K562 (cell line): ENCODE measurements around the gene ZW10. TPM values are rescaled to one million over a fixed set of nuclear protein-coding genes. Genes with fewer than 3 reads are reported as not detected.

ENCODE experiments used
- CREB1 ChIP-seq, 2 experiments: sonication (generic) in 1 of 2; formaldehyde crosslinking in 1 of 2; IDR thresholded peaks; 2 replicates each; pipeline versions ENCODE4 v1.6.1 to v1.8.0; 2012 to 2022; ENCODE audit warnings: inconsistent platforms in 1 of 2, mild to moderate bottlenecking in 1 of 2, missing genetic modification reagents in 1 of 2, moderate library complexity in 1 of 2
- ELK3 ChIP-seq: fragments of 450-650 bp; formaldehyde crosslinking; IDR thresholded peaks from 2 replicates; pipeline ENCODE4 v1.4.0; 2020; ENCODE audit warnings: mild to moderate bottlenecking
- HNRNPLL ChIP-seq: fragments of 200-400 bp; formaldehyde crosslinking; IDR thresholded peaks from 2 replicates; pipeline ENCODE4 v1.6.1; 2017; ENCODE audit warnings: low read length, low read depth, mild to moderate bottlenecking; ENCODE audit not compliant: poor library complexity, severe bottlenecking
- JUN ChIP-seq, 2 experiments: sonication (generic) in 1 of 2; formaldehyde crosslinking in 1 of 2; IDR thresholded peaks; 2 replicates each; pipeline versions ENCODE4 v1.6.1 to v1.8.0; 2012 to 2022; ENCODE audit warnings: borderline replicate concordance in 2 of 2, mild to moderate bottlenecking in 2 of 2, improper control_type of control experiment in 1 of 2, low read depth in 1 of 2, low read length in 1 of 2, missing genetic modification reagents in 1 of 2
- MITF ChIP-seq: IDR thresholded peaks from 2 replicates; pipeline ENCODE4 v1.6.1; 2014; ENCODE audit warnings: antibody characterized with exemption
- MYC ChIP-seq, 2 experiments: fragments of 250-450 bp in 1 of 2; sonication (Bioruptor Pico) in 1 of 2; IDR thresholded peaks; 2 replicates each; pipeline versions ENCODE4 v1.5.1 to v1.6.1; 2012 to 2021; ENCODE audit warnings: low read depth in 2 of 2, borderline replicate concordance in 1 of 2, improper control_type of control experiment in 1 of 2, low read length in 1 of 2, mild to moderate bottlenecking in 1 of 2, moderate library complexity in 1 of 2
- NRF1 ChIP-seq, 2 experiments: fragments of 450-650 bp; IDR thresholded peaks in 1 of 2; conservative IDR thresholded peaks in 1 of 2; 2 replicates each; pipeline ENCODE4 v1.6.1; 2014; ENCODE audit warnings: mild to moderate bottlenecking in 2 of 2
- PTTG1 ChIP-seq: fragments of 450-650 bp; IDR thresholded peaks from 2 replicates; pipeline ENCODE4 v1.6.1; 2016; ENCODE audit warnings: low read depth, mild to moderate bottlenecking, missing genetic modification characterization, missing compliant biosample characterization
- RREB1 ChIP-seq: fragments of 250-450 bp; sonication (Bioruptor Pico); IDR thresholded peaks from 2 replicates; pipeline ENCODE4 v1.4.0; 2020
- SRSF9 ChIP-seq: fragments of 200-400 bp; formaldehyde crosslinking; IDR thresholded peaks from 2 replicates; pipeline ENCODE4 v1.6.1; 2017; ENCODE audit warnings: low read depth, low read length, borderline replicate concordance
- ZNF143 ChIP-seq: sonication (generic); formaldehyde crosslinking; IDR thresholded peaks from 2 replicates; pipeline ENCODE4 v1.9.0; 2022; ENCODE audit warnings: mild to moderate bottlenecking, missing genetic modification reagents
- ZNF316 ChIP-seq: fragments of 450-650 bp; IDR thresholded peaks from 2 replicates; pipeline ENCODE4 v1.6.1; 2016
- ZNF79 ChIP-seq: fragments of 250-450 bp; sonication (Bioruptor Pico); IDR thresholded peaks from 2 replicates; pipeline ENCODE4 v1.4.0; 2020; ENCODE audit warnings: low read depth, mild to moderate bottlenecking, moderate library complexity
- polyA plus RNA-seq, 8 experiments: library from polyadenylated mRNA; depleted of rRNA in 4 of 8; stranded (reverse) in 5 of 8; unstranded in 3 of 8; fragments of >200 nt; fragmentation: Nextera tagmentation in 2 of 8; fragmentation: Illumina TruSeq in 1 of 8; extraction: Ambion mirVana in 2 of 8; extraction: Trizol in 1 of 8; gene quantifications; 2 replicates each; pipeline versions ENCODE4 v1.2.1 to v1.2.3, GENCODE V29; 2011 to 2014; ENCODE audit warnings: inconsistent platforms in 1 of 8, missing spikeins in 1 of 8
- total RNA-seq, 7 experiments: library from RNA; depleted of rRNA in 6 of 7; stranded (reverse); fragments of >200 nt in 6 of 7; fragmentation: Illumina TruSeq in 2 of 7; extraction: Trizol in 2 of 7; gene quantifications; 2 replicates each; pipeline versions ENCODE4 v1.2.1 to v1.2.3, GENCODE V29; 2011 to 2021; ENCODE audit warnings: low replicate concordance in 1 of 7
- TF ChIP-seq, protein P1 (sequence below): sonication (generic); formaldehyde crosslinking; IDR thresholded peaks from 2 replicates; pipeline ENCODE4 v1.8.1; 2023; ENCODE audit warnings: mild to moderate bottlenecking, missing genetic modification reagents

Gene ZW10
- total and polyA plus RNA-seq, 9 of the 15 experiments (the other 6 are each of a cell fraction or from before 2014, with no cell fraction given), result 9.4 to 37.7 (median 25.0) TPM

DNA sequence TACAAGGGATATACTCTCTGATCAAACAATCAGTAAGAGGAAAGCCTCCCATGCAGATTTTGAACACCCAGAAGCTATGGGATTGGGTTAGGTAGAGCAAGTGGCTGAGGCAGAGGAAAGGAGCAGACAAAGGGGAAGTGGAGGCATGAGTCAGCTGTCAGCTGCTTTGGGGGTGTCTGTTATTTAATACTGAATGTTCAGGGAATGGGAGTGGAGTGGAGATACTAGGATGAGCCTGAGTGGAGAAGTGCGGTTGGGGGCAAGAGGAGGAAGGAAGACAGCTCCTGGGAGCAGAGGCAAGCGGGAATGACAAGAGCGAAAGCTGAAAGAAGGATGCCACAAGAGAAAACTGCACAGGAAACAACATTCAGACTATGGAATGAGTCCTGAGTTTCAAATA lies 44.7 kb downstream of the ZW10 start (continued):
- no peak for TF ChIP-seq RREB1 (CRISPR knock-in tag)
- no peak for TF ChIP-seq ELK3 (CRISPR knock-in tag)
- no peak for TF ChIP-seq HNRNPLL
- TF ChIP-seq MITF, result no peak
- TF ChIP-seq, protein P1, sequence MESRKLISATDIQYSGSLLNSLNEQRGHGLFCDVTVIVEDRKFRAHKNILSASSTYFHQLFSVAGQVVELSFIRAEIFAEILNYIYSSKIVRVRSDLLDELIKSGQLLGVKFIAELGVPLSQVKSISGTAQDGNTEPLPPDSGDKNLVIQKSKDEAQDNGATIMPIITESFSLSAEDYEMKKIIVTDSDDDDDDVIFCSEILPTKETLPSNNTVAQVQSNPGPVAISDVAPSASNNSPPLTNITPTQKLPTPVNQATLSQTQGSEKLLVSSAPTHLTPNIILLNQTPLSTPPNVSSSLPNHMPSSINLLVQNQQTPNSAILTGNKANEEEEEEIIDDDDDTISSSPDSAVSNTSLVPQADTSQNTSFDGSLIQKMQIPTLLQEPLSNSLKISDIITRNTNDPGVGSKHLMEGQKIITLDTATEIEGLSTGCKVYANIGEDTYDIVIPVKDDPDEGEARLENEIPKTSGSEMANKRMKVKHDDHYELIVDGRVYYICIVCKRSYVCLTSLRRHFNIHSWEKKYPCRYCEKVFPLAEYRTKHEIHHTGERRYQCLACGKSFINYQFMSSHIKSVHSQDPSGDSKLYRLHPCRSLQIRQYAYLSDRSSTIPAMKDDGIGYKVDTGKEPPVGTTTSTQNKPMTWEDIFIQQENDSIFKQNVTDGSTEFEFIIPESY (CRISPR knock-in tag), result no peak
- no peak for TF ChIP-seq SRSF9
- TF ChIP-seq PTTG1 (tag), result no peak
- TF ChIP-seq ZNF79 (CRISPR knock-in tag), result no peak
- TF ChIP-seq ZNF316, result 0 out of 2 replicates have a peak, but pooled peaks have one; percentile 1
- no peak for TF ChIP-seq CREB1 (IDR thresholded peaks at IDR 0.05)
- no peak for TF ChIP-seq CREB1 (CRISPR knock-in tag; IDR thresholded peaks at IDR 0.05)
- no peak for TF ChIP-seq JUN (IDR thresholded peaks at IDR 0.05; ENCODE audit: borderline replicate concordance, low read depth, low read length)
- no peak for TF ChIP-seq JUN (CRISPR knock-in tag; IDR thresholded peaks at IDR 0.05; ENCODE audit: borderline replicate concordance)
- TF ChIP-seq NRF1 (conservative IDR thresholded peaks at IDR 0.05 in 1 of 2, IDR thresholded peaks at IDR 0.05 in 1 of 2), result no peak
- no peak for TF ChIP-seq MYC (IDR thresholded peaks at IDR 0.05; ENCODE audit: low read depth, low read length)
- TF ChIP-seq MYC (CRISPR knock-in tag; IDR thresholded peaks at IDR 0.05; ENCODE audit: borderline replicate concordance, low read depth), result no peak
- TF ChIP-seq ZNF143, result no peak
